ENCODE measurements around the gene IQSEC1.

Gene IQSEC1

DNA sequence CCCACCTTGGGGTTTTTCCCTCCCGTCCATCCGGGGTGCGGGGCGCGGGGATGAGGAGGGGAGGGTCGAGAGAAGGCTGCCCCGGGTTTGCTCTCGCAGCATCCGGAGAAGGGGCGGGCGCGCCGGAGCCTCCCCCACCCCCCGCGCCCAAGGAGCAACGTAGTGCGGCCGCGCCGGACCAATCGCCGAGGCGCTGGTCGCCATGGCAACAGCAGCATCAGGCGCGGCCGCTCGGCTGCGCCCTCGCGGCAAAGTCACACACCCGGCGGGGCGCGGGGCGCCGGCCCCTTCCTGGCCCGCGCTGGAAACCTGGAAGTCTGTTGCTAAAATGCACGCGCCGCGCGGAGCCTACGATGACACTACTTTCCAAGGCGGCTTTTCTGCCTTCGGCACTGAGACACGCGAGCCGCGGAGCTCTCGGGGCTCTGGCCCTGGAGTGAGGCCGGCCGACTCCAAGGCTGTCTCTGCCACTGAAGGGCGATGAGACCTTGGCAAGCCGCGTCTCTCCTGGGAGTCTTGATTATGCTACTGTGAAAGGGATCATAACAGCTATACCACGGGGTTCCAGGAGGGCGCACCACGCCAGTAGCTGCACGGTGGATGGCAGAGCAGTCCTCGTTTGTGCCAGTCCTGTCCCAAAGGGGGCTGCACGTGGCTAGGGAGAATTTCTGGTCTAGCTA lies at the start of gene IQSEC1:
IQSEC1 (minus strand) TSS at position 104 of the 680 bp plus-strand sequence. CDS start 415 bp downstream, outside the sequence.
- Mint-ChIP-seq H3K4me3 (peak within 1 kb of the TSS; percentile 85), H3K4me1 (ENCODE audit: low read depth) (peaks cover 47% of the 10 kb centered on the region), H3K9me3 (ENCODE audit: low read depth) (no peaks in the 10 kb centered on the region), H3K27ac (peak within 1 kb of the TSS; percentile 72), H3K27me3 (no peaks in the 10 kb centered on the region), H3K36me3 (no peaks in the 10 kb centered on the region)

DNA sequence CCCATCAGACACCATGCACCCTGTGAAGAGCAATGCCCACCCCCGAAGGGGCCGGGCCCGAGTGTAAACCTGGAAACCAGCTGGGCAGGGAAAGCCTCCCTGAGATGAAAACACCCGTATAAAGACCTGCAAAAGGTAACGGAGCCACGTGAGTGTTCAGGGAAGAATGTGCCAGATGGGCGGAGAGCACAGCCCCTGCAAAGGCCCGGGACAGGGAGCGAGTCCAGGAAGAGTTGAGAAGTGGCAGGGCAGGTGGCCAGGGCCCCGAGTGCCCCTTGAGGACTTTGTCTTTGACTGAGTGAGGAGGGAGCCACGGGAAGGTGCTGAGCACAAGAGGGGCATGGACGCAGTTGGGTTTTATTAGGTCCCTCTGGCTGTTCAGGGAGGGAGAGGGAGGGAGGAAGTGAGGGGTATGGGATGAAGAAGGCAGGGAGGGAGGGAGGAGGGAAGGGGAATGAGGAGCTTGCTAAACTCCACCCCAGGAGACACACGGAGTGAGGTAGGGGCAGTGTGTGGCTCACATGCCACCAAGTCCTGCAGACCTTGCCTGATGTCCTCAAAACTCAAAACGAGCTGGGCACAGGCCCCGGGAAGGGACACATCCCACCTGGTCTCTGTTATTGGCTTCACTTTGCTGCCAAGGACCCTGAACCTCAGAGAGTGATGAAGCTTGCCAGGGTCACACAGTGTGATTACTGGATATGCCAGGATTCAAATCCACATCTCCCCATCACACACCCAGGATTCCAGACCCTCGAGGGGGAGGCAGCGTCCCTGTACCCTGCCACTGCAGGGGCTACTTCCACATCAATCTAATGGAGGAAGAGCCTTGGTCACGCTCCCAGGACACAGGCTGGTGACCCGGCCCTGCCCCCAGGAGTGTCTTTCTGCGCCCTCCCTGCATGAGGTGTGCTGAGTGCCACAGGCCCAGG lies 49.1 kb upstream of the IQSEC1 start:
- H3K4me3 Mint-ChIP-seq, result no peak overlapping the region
- H3K9me3 Mint-ChIP-seq (ENCODE audit: low read depth), result no peaks in the 10 kb centered on the region
- H3K4me1 Mint-ChIP-seq (ENCODE audit: low read depth), result no peaks in the 10 kb centered on the region
- no peak overlapping the region for H3K27ac Mint-ChIP-seq
- H3K36me3 Mint-ChIP-seq, result no peaks in the 10 kb centered on the region
- H3K27me3 Mint-ChIP-seq, result no peaks in the 10 kb centered on the region

DNA sequence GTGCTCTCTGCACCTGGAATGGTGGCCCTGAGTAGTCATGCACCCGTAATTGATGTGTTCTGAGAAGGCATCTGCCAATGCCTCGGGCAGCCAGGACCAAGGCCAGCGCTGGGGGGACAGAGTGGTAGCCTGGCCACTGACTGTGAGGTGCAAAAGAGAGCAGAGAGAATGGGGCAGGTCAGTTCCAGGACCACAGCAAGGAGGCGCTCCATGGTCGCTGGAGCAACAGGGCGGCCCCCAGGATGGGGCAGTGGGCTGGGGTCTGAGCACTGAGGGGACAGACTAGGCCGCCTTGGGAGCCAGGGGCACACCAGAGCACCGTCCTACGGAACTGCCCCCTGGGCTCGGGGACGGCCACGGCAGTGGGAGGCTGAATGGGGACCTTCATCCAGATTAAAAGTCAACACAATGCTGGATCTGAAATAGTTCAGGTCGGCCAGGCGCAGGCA lies 48.3 kb upstream of the IQSEC1 start:
- Mint-ChIP-seq H3K4me1 (ENCODE audit: low read depth) (no peaks in the 10 kb centered on the region), H3K4me3 (no peak overlapping the region), H3K36me3 (no peaks in the 10 kb centered on the region), H3K9me3 (ENCODE audit: low read depth) (no peaks in the 10 kb centered on the region), H3K27me3 (no peaks in the 10 kb centered on the region), H3K27ac (no peak overlapping the region)

DNA sequence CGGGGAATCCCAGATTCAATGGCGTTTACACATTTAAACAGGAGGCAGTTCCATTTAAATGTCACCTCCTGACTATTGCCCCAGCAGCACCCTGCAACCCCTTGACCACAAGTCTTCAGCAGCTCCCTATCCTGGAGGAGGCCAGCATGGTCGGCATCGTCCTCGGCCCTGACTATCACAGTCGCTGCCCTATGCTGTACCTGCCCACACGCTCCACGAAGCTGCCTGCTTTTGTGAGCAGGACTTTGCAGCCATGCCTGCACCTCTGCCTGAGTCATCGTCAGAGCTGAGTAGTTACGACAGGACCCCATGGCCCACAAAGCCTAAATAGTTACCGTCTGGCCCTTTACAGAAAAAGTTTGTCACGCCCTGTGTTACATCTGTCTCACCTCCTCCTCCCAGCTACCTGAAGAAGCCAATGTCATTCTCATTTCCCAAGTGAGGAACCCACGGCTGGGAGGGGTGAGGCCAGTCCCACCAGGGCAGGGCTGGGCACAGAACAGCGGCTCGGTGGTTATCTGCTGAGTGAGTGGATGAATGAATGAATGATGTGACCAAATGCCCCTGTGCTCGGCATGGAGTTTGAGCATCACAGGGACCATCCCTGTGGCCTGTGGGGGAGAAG lies 47.8 kb upstream of the IQSEC1 start:
- Mint-ChIP-seq H3K27me3 (no peaks in the 10 kb centered on the region), H3K4me3 (no peak overlapping the region), H3K4me1 (ENCODE audit: low read depth) (no peaks in the 10 kb centered on the region), H3K9me3 (ENCODE audit: low read depth) (no peaks in the 10 kb centered on the region), H3K27ac (no peak overlapping the region), H3K36me3 (no peaks in the 10 kb centered on the region)

DNA sequence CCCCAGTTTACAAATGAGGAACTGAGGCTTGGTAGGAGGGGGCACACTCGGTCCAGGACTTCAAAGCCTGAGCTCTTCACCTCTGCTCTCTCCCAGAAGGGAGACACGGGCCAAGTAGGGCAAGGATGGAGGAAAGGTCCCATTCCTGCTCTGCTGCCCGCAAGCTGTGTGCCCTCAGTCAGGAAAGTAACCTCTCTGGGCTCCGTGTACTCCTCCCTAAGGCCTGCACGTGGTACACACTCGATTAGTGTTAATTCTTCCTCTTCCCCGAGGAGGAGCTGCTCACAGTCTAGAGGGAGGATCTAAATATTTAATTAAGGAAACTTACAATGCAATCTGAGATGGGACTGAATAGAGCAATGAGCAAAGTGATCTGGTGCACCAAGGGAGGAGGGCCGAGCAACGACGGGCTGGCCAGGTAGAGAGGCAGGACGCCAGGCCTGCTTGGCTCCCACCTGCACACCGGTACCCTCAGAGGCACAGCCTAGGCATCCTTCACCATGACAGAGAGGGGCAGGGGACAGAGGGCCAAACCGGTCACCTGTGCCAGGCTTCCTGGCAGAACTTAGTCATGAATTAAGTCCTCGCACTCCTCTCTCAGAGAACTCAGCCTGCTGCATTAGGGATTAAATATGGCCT lies 47.2 kb upstream of the IQSEC1 start:
- Mint-ChIP-seq H3K36me3 (no peaks in the 10 kb centered on the region), H3K27ac (no peak overlapping the region), H3K9me3 (ENCODE audit: low read depth) (no peaks in the 10 kb centered on the region), H3K27me3 (no peaks in the 10 kb centered on the region), H3K4me3 (no peak overlapping the region), H3K4me1 (ENCODE audit: low read depth) (no peaks in the 10 kb centered on the region)

DNA sequence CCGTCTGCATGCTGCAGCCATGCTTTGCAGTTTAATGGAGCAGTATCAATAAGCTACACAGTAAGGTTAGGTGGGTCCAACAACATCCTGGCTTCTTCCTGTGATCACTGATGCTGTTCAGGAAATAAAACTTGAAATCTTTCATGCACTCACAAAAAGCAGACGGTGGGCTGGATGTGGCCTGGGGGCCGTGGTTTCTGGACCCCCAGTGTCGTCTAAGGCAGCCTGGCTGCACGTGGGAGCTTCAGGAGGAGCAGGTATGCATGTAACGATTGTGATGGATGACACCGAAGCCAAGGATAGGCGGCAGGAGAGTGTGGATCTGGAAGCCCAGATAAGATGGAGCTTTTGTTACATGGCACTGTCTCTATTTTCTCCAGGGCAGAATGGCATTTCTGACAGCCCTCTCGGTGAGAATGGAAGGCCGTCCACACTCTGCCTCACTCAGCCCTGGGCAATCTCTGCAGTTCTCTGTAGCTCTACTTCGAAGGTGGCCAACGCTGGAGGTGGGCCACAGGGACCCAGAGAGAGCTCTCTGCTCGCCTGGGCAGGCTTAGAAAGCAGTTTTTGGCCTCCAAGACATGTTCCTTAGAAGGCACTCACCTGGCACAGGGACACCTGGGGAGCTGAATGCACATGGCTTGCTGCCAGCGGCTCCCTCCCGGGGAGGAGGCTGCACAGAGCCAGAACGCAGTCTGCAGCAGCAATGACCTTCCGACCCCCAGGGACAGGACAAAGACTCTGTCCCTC lies 46.4 kb upstream of the IQSEC1 start:
- H3K27me3 Mint-ChIP-seq, result no peaks in the 10 kb centered on the region
- H3K4me1 Mint-ChIP-seq (ENCODE audit: low read depth), result no peaks in the 10 kb centered on the region
- H3K4me3 Mint-ChIP-seq, result no peak overlapping the region
- no peak overlapping the region for H3K27ac Mint-ChIP-seq
- H3K9me3 Mint-ChIP-seq (ENCODE audit: low read depth), result no peaks in the 10 kb centered on the region
- H3K36me3 Mint-ChIP-seq, result no peaks in the 10 kb centered on the region

DNA sequence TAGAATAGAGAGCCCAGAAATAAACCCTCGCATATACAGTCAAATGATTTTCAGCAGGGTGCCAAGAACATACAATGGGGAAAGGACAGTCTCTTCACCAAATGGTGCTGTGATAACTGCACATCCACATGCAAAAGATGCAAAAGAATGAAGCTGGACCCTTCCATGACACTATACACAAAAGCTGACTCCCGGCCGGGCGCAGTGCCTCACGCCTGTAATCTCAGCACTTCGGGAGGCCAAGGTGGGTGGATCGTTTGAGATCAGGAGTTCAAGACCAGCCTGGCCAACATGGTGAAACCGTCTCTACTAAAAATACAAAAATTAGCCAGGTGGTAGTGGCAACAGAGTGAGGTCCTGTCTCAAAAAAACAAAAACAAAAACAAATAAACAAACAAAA lies 43.2 kb upstream of the IQSEC1 start:
- H3K27me3 Mint-ChIP-seq, result no peaks in the 10 kb centered on the region
- no peak overlapping the region for H3K4me3 Mint-ChIP-seq
- H3K27ac Mint-ChIP-seq, result no peak overlapping the region
- no peaks in the 10 kb centered on the region for H3K36me3 Mint-ChIP-seq
- no peaks in the 10 kb centered on the region for H3K9me3 Mint-ChIP-seq (ENCODE audit: low read depth)
- peaks cover 4% of the 10 kb centered on the region for H3K4me1 Mint-ChIP-seq (ENCODE audit: low read depth)

DNA sequence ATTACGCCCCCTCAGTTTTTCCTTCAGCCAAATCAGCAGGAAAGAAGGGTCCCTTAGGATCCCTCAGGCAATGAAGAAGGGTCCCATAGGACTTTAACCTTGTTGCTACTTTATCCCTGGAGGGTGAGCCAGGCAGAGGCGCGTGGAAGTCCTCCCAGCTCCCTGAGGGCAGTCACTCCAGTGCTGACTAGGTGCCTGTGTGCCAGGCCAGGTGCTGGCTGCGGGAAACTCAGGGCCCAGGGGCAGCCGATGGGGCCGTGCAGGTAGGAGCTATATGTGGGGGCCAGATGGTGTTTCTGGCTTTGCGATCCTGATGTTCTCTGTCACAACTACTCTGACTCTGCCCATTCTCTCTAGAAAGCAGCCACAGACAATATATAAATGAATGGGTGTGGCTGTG lies 42.8 kb upstream of the IQSEC1 start:
- peaks cover 8% of the 10 kb centered on the region for H3K4me1 Mint-ChIP-seq (ENCODE audit: low read depth)
- H3K27me3 Mint-ChIP-seq, result no peaks in the 10 kb centered on the region
- no peaks in the 10 kb centered on the region for H3K36me3 Mint-ChIP-seq
- no peak overlapping the region for H3K27ac Mint-ChIP-seq
- H3K9me3 Mint-ChIP-seq (ENCODE audit: low read depth), result no peaks in the 10 kb centered on the region
- H3K4me3 Mint-ChIP-seq, result no peak overlapping the region

DNA sequence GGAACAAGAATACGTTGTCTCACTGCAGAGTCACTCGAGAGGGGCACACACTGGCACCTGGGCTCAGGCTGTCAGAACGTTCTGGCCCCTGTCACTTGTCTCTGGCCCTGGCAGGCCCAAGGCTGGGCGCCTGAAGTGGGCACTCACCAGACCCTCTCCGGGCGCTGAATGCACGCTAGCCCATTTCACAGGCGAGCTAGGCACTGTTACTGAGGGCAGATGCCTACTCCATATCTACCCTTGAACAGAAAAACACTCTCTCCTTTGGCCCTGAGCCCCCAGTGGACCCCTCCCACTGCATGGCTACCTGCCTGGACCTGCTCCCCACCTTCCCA lies 42.3 kb upstream of the IQSEC1 start:
- H3K27me3 Mint-ChIP-seq, result no peaks in the 10 kb centered on the region
- H3K36me3 Mint-ChIP-seq, result no peaks in the 10 kb centered on the region
- H3K4me3 Mint-ChIP-seq, result no peak overlapping the region
- H3K27ac Mint-ChIP-seq, result no peak overlapping the region
- peaks cover 13% of the 10 kb centered on the region for H3K4me1 Mint-ChIP-seq (ENCODE audit: low read depth)
- no peaks in the 10 kb centered on the region for H3K9me3 Mint-ChIP-seq (ENCODE audit: low read depth)

DNA sequence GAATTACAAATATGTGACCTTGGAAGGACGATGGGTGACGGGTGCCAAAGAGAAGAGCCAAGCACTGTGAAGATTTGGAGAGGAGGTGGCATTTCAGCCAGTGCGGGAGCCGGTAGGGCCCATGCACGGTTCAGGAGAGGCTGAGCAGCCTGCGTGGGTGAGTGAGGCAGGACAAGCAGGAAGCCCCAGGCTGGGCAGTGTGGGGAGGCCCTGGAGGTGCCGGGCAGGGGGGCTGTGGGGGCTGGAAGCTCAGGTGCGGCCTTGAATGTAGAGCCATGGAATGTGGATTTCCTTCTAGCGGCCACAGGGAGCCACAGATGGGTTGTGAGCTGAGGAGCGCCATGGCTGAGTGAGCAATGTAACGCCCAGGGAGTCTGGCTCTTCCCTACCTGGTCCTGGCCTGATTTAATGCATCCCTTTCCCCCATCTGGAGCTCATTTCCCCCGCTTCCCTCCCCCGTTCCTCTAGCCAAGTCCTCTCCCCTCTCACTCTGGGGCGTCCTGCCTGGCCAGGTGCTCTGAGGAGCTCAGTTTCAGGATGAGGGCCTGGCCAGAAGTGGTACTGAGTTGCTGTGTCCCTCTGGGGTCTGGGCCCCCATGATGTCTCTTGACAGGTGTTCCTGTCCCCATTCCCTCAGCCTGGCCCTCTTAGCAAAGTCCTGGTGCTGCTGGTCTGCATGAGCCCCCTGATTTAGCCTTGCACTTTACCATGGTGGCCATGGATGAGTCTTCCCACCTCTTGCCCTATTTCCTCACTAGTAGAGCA lies 41.8 kb upstream of the IQSEC1 start:
- Mint-ChIP-seq H3K4me3 (no peak overlapping the region), H3K27ac (no peak overlapping the region), H3K27me3 (no peaks in the 10 kb centered on the region), H3K36me3 (no peaks in the 10 kb centered on the region), H3K4me1 (ENCODE audit: low read depth) (peaks cover 16% of the 10 kb centered on the region), H3K9me3 (ENCODE audit: low read depth) (no peaks in the 10 kb centered on the region)

DNA sequence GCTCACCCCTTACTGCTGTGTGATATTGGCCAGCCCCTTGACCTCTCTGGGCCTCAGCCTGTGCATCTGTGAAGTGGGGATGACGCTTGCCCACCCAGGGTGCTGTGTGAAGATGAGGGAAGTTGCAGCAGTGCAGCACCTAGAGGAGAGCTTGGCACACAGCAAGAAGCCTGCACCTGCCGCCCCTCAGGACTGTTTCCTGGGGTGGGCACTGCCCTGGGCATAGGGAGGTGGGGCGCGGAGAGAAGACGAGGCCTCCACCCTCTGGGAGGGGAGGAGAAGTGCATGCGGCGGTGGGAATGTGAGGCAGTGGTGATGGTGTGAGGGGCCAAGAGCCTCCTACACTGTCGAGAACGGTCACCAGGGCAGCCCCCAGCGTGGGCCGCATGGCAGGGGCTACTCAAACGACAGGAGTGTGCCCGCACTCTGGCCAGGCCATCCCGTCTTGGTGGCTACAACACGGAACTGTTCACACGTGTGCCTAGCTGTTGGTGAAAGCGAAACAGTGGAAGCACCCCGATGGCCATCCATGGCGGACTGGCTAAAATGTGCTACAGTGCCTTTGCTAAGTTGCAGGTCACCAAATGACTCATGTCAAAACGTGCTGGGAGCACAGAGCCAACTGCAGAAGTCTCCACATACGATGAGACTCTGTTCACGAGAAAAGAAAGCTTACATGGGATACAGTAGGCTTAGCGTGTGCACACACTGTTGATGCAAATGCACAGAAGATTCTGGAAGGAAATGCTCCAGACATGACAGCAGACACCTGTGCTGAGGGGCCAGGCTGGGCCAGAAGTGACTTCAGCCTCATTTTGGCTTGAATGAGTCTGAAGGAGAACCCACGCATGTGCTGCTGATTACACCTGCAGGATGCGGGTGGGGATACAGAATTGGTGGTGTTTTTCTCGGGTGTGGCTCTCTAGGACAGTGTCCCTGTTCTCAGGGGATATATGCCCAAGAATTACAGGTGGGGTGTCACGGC lies 40.4 kb upstream of the IQSEC1 start:
- H3K4me3 Mint-ChIP-seq, result no peak overlapping the region
- H3K36me3 Mint-ChIP-seq, result no peaks in the 10 kb centered on the region
- no peak overlapping the region for H3K27ac Mint-ChIP-seq
- H3K9me3 Mint-ChIP-seq (ENCODE audit: low read depth), result no peaks in the 10 kb centered on the region
- peaks cover 16% of the 10 kb centered on the region for H3K4me1 Mint-ChIP-seq (ENCODE audit: low read depth)
- no peaks in the 10 kb centered on the region for H3K27me3 Mint-ChIP-seq

DNA sequence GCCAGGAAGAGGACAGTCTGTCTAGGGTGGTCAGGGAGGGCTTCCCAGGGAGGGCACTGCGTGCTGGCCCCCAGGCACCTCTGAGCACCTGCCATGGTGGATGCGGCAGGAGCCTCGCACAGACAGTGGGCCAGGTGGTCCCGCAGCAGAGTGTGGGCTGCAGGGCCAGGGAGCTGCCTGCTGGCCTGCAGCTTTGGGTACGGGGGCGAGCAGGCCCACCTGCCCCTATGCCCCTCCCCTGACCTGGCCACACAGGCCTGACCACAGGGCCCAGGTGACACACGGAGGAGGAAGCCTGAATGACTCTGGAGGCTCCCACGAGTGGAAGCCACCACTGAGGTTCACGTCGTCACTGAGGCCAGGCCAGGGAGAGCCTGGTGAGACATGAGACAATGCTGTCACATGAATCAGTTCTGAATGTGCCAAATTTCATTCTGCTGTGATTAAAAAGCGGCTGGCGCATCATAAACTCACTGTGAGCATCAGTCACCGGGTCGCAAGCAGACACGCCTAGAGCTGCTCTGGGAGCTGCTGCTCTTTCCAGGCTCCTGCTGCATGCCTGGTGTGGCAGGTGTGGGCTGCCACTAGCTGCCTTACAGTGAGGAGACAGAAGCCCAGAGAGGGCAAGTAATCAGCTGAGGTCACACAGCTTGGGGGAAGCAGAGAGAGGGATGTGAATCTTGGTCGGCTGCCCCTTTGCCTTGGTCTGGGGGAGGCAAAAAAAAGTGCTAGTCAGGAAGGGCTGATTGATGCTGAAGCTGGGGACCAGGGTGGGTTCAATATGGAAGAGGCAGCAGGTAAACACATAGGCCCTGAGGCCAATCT lies 39.5 kb upstream of the IQSEC1 start:
- Mint-ChIP-seq H3K27ac (no peak overlapping the region), H3K4me1 (ENCODE audit: low read depth) (peaks cover 16% of the 10 kb centered on the region), H3K27me3 (no peaks in the 10 kb centered on the region), H3K9me3 (ENCODE audit: low read depth) (no peaks in the 10 kb centered on the region), H3K4me3 (no peak overlapping the region), H3K36me3 (no peaks in the 10 kb centered on the region)

Data from activated naive CD8-positive, alpha-beta T cell (primary cell).